Trophoblast cell (in vitro differentiated cells and primary cell): ENCODE measurements around the gene RPL7L1.

Source experiments
- DNase-seq, 2 donors: peaks; one replicate each; pipeline ENCODE4 v3.0.0-alpha.2; 2016
- H2AFZ ChIP-seq: 2 replicates; pipeline ENCODE4 v1.6.1; 2013; ENCODE audit warnings: low read length, moderate library complexity, mild to moderate bottlenecking; ENCODE audit not compliant: insufficient read depth, poor library complexity
- H2AK5ac ChIP-seq: 2 replicates; pipeline ENCODE4 v1.6.1; 2013; ENCODE audit warnings: mild to moderate bottlenecking, low read length
- H2BK120ac ChIP-seq: 2 replicates; pipeline ENCODE4 v1.6.1; 2013; ENCODE audit warnings: low read length, mild to moderate bottlenecking, moderate library complexity; ENCODE audit not compliant: insufficient read depth, poor library complexity
- H2BK12ac ChIP-seq: 2 replicates; pipeline ENCODE4 v1.6.1; 2013; ENCODE audit warnings: mild to moderate bottlenecking, low read length, moderate library complexity
- H2BK5ac ChIP-seq: 2 replicates; pipeline ENCODE4 v1.6.1; 2013; ENCODE audit warnings: low read length, low read depth, moderate library complexity, mild to moderate bottlenecking; ENCODE audit not compliant: poor library complexity
- H3K14ac ChIP-seq: 2 replicates; pipeline ENCODE4 v1.6.1; 2013; ENCODE audit warnings: mild to moderate bottlenecking, low read length
- H3K18ac ChIP-seq: 2 replicates; pipeline ENCODE4 v1.6.1; 2013; ENCODE audit warnings: mild to moderate bottlenecking, low read length
- H3K23ac ChIP-seq: 2 replicates; pipeline ENCODE4 v1.6.1; 2013; ENCODE audit warnings: low read length
- H3K27ac ChIP-seq: 2 replicates; pipeline ENCODE4 v1.5.1; 2013; ENCODE audit warnings: low read depth, mild to moderate bottlenecking, inconsistent platforms, low read length, moderate library complexity
- H3K27me3 ChIP-seq: 2 replicates; pipeline ENCODE4 v1.6.1; 2013; ENCODE audit warnings: inconsistent platforms, mild to moderate bottlenecking, low read length, moderate library complexity; ENCODE audit not compliant: insufficient read depth
- H3K36me3 ChIP-seq, 2 experiments: 1 replicate in 1 of 2; 2 replicates in 1 of 2; pipeline ENCODE4 v1.6.1; 2013; ENCODE audit warnings: low read length in 2 of 2, mild to moderate bottlenecking in 2 of 2, moderate library complexity in 1 of 2; ENCODE audit not compliant: insufficient read depth in 2 of 2, control insufficient read depth in 1 of 2
- H3K4ac ChIP-seq: 2 replicates; pipeline ENCODE4 v1.6.1; 2013; ENCODE audit warnings: low read depth, mild to moderate bottlenecking, low read length, moderate library complexity
- H3K4me1 ChIP-seq, 2 experiments: 1 replicate in 1 of 2; 2 replicates in 1 of 2; pipeline ENCODE4 v1.6.1; 2013; ENCODE audit warnings: low read length in 2 of 2, mild to moderate bottlenecking in 2 of 2, moderate library complexity in 1 of 2; ENCODE audit not compliant: insufficient read depth in 2 of 2, control insufficient read depth in 1 of 2
- H3K4me2 ChIP-seq: 2 replicates; pipeline ENCODE4 v1.6.1; 2013; ENCODE audit warnings: inconsistent platforms, mild to moderate bottlenecking, low read length, moderate library complexity
- H3K4me3 ChIP-seq: 2 replicates; pipeline ENCODE4 v1.5.1; 2013; ENCODE audit warnings: mild to moderate bottlenecking, low read depth, low read length, inconsistent platforms
- H3K79me1 ChIP-seq: one replicate; pipeline ENCODE4 v1.6.1; 2013; ENCODE audit warnings: low read length
- H3K79me2 ChIP-seq: 2 replicates; pipeline ENCODE4 v1.6.1; 2013; ENCODE audit warnings: low read length, mild to moderate bottlenecking; ENCODE audit not compliant: control insufficient read depth, insufficient read depth, poor library complexity
- H3K9ac ChIP-seq: 2 replicates; pipeline ENCODE4 v1.6.1; 2013; ENCODE audit warnings: mild to moderate bottlenecking, low read length
- H3K9me3 ChIP-seq: 2 replicates; pipeline ENCODE4 v1.6.1; 2013; ENCODE audit warnings: low read depth, mild to moderate bottlenecking, control low read depth, inconsistent platforms, low read length; ENCODE audit not compliant: insufficient read depth
- H4K12ac ChIP-seq: 2 replicates; pipeline ENCODE4 v1.6.1; 2013; ENCODE audit warnings: low read depth, mild to moderate bottlenecking, low read length, moderate library complexity
- H4K8ac ChIP-seq: 2 replicates; pipeline ENCODE4 v1.6.1; 2013; ENCODE audit warnings: low read depth, mild to moderate bottlenecking, low read length, moderate library complexity
- H4K91ac ChIP-seq: one replicate; pipeline ENCODE4 v1.6.1; 2013; ENCODE audit warnings: low read depth, mild to moderate bottlenecking, low read length, moderate library complexity
- WGBS: extraction: QIAGEN DNeasy Blood & Tissue Kit; methylation state at CpG from one replicate; pipeline ENCODE4 v1.1.7; 2013; ENCODE audit warnings: missing lambda C conversion rate; ENCODE audit not compliant: insufficient read length, insufficient coverage; ENCODE audit errors: extremely low coverage; 5-methylcytosine and 5-hydroxymethylcytosine counted together

RPL7L1 gene

GRCh38 chr6:42845327-42845694 is 34.1 kb upstream of the RPL7L1 start:
- Histone ChIP-seq H2BK120ac (no peak overlapping the region), H2AK5ac (no peak overlapping the region), H3K18ac (no peak overlapping the region), H2BK5ac (no peak overlapping the region), H3K36me3 (no peaks in the 10 kb centered on the region), H4K91ac (no peak overlapping the region), H3K27me3 (no peaks in the 10 kb centered on the region), H3K14ac (no peak overlapping the region), H3K27ac (no peak overlapping the region), H3K4me3 (no peak overlapping the region), H4K12ac (no peak overlapping the region), H3K4me2 (no peak overlapping the region), H2BK12ac (no peak overlapping the region), H3K9me3 (peaks cover 1% of the 10 kb centered on the region), H3K4me1 (no peaks in the 10 kb centered on the region), H3K9ac (peak overlapping the region; percentile 53), H4K8ac (no peak overlapping the region), H2AFZ (no peak overlapping the region), H3K23ac (no peak overlapping the region), H3K79me1 (no peaks in the 10 kb centered on the region), H3K4ac (no peak overlapping the region), H3K79me2 (no peaks in the 10 kb centered on the region)
- WGBS, result no CpG with 5 or more reads among the region's 6 CpGs
- no peak for DNase-seq

- H2BK12ac ChIP-seq, result no peak overlapping the region
- no peak overlapping the region for H3K18ac ChIP-seq
- H3K9ac ChIP-seq, result no peak overlapping the region
- H3K4me1 ChIP-seq, result no peaks in the 10 kb centered on the region
- H4K91ac ChIP-seq, result no peak overlapping the region
- no peak overlapping the region for H3K27ac ChIP-seq
- H3K27me3 ChIP-seq, result no peaks in the 10 kb centered on the region
- H3K9me3 ChIP-seq, result peaks cover 1% of the 10 kb centered on the region
- no CpG with 5 or more reads among the region's 2 CpGs for WGBS
- no peak overlapping the region for H4K8ac ChIP-seq
- H2BK120ac ChIP-seq, result no peak overlapping the region
- no peak overlapping the region for H3K4ac ChIP-seq
- DNase-seq, result no peak
- no peak overlapping the region for H3K4me3 ChIP-seq
- no peak overlapping the region for H3K4me2 ChIP-seq
- H3K79me1 ChIP-seq, result no peaks in the 10 kb centered on the region
- H2BK5ac ChIP-seq, result no peak overlapping the region
- no peak overlapping the region for H4K12ac ChIP-seq
- no peak overlapping the region for H3K14ac ChIP-seq
- no peak overlapping the region for H3K23ac ChIP-seq
- no peak overlapping the region for H2AK5ac ChIP-seq
- no peaks in the 10 kb centered on the region for H3K36me3 ChIP-seq
- no peak overlapping the region for H2AFZ ChIP-seq
- no peaks in the 10 kb centered on the region for H3K79me2 ChIP-seq
Observed at GRCh38 chr6:42846505-42846904, 32.9 kb upstream of the RPL7L1 start.

GRCh38 chr6:42848700-42849099 is 30.7 kb upstream of the RPL7L1 start:
- no peak overlapping the region for H3K14ac ChIP-seq
- H3K79me2 ChIP-seq, result no peaks in the 10 kb centered on the region
- no peak overlapping the region for H2BK120ac ChIP-seq
- H4K8ac ChIP-seq, result no peak overlapping the region
- H2BK12ac ChIP-seq, result no peak overlapping the region
- no peaks in the 10 kb centered on the region for H3K4me1 ChIP-seq
- peaks cover 1 to 2% of the 10 kb centered on the region in 2 experiments for H3K36me3 ChIP-seq
- H2BK5ac ChIP-seq, result no peak overlapping the region
- no peak overlapping the region for H3K4me2 ChIP-seq
- no peak overlapping the region for H3K18ac ChIP-seq
- H3K9ac ChIP-seq, result no peak overlapping the region
- no peak for DNase-seq
- H3K4me3 ChIP-seq, result no peak overlapping the region
- no peak overlapping the region for H3K23ac ChIP-seq
- no peaks in the 10 kb centered on the region for H3K27me3 ChIP-seq
- H4K91ac ChIP-seq, result no peak overlapping the region
- no peak overlapping the region for H2AFZ ChIP-seq
- no peak overlapping the region for H3K4ac ChIP-seq
- no peak overlapping the region for H3K27ac ChIP-seq
- H3K9me3 ChIP-seq, result peaks cover 1% of the 10 kb centered on the region
- WGBS, result no CpG with 5 or more reads among the region's 4 CpGs
- H3K79me1 ChIP-seq, result no peaks in the 10 kb centered on the region
- H4K12ac ChIP-seq, result no peak overlapping the region
- H2AK5ac ChIP-seq, result no peak overlapping the region

- no CpG with 5 or more reads among the region's 2 CpGs for WGBS
- H3K4me2 ChIP-seq, result no peak overlapping the region
Observed at GRCh38 chr6:42851599-42851998, 27.8 kb upstream of the RPL7L1 start.

More at GRCh38 chr6:42851599-42851998, 27.8 kb upstream of the RPL7L1 start:
- Histone ChIP-seq H2BK120ac (no peak overlapping the region), H3K23ac (no peak overlapping the region), H3K27ac (no peak overlapping the region), H3K4me1 (no peaks in the 10 kb centered on the region), H2AK5ac (no peak overlapping the region), H4K12ac (no peak overlapping the region), H2AFZ (no peak overlapping the region), H3K9ac (no peak overlapping the region), H3K79me2 (no peaks in the 10 kb centered on the region), H2BK12ac (no peak overlapping the region), H3K36me3 (peaks cover 2 to 8% of the 10 kb centered on the region in 2 experiments), H3K79me1 (no peaks in the 10 kb centered on the region), H4K8ac (no peak overlapping the region), H3K9me3 (peaks cover 1% of the 10 kb centered on the region), H3K18ac (no peak overlapping the region), H4K91ac (no peak overlapping the region), H3K14ac (no peak overlapping the region), H3K27me3 (no peaks in the 10 kb centered on the region), H3K4me3 (no peak overlapping the region), H3K4ac (no peak overlapping the region), H2BK5ac (no peak overlapping the region)
- DNase-seq, result no peak
